Stimulated activated CD8-positive, alpha-beta memory T cell treated with anti-CD3 and anti-CD28 coated beads, Interleukin-12 subunit alpha, Interleukin-12 subunit beta, amount 100 ng/mL, for 24 hours (primary cell): ENCODE measurements around the gene ARHGAP12.

Source experiments
- DNase-seq: peaks from one replicate; pipeline ENCODE4 v3.0.0-alpha.2; 2020; ENCODE audit errors: extremely low read depth

The ARHGAP12 gene

DNA sequence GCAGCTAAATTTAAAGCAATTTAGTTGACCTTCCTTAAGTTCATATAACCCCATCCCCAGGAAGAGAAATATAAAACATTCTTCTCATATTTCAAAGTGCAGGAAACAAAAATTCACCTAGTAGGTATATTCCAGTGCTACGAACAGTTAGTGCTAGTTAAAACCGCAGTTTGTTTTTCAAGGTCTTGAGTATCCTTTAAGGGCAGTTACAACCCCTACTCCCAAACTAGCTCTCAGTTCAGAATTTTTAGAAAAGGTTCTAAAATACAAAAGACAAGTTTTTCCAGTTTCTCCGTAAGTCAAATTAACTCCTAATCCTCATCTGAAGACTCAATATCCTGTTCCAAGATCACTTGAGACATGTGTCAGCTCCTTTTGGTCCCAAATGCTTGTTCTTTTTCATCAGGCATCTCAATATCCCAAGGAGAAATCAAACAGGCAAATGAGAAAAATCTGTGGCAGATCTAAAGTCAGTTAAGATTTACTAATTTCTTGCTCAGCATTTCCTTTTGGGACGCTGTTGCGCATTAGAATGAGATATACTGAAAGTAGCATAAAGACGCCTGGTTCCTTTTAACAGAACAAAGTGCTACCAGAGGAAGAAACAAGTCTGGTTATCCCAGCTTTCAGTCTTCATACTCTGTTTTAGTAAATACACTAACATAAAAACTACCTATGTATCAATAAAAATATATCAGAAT lies 51.8 kb downstream of the ARHGAP12 start:
- no peak for DNase-seq

DNA sequence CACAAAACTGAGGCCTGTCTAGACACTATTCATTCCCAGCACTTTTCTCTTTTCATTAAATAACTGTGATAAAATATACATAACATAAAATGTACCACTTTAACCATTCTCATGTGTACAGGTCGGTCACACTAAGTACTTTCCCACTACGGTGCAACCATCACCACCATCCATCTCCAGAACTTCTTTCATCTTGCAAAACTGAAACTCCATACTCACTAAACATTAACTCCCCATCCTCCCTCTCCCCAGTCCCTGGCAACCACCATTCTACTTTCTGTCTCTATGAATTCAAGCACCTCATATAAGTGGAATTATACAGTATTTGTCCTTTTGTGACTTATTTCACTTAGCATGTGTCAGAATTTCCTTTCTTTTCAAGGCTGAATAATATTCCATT lies 53.0 kb downstream of the ARHGAP12 start:
- no peak for DNase-seq

DNA sequence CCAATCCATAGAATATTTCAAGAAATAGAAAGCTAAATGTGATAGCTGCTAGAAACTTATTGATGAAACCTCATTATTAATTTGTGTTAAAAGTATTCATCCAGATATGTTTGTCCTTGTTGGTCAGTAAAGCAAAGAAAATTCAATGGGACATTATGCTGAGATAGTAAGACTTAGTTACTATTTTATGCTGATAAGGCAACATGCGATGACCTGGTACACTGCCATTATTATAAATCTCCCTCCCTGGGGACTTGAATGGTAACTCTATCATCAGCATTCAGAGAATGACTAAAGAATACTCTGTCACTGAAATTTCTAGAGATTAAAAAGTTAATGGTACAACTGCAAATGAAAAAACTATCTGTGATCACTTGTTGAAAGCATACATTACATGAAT lies 54.9 kb downstream of the ARHGAP12 start:
- DNase-seq: no peak

DNA sequence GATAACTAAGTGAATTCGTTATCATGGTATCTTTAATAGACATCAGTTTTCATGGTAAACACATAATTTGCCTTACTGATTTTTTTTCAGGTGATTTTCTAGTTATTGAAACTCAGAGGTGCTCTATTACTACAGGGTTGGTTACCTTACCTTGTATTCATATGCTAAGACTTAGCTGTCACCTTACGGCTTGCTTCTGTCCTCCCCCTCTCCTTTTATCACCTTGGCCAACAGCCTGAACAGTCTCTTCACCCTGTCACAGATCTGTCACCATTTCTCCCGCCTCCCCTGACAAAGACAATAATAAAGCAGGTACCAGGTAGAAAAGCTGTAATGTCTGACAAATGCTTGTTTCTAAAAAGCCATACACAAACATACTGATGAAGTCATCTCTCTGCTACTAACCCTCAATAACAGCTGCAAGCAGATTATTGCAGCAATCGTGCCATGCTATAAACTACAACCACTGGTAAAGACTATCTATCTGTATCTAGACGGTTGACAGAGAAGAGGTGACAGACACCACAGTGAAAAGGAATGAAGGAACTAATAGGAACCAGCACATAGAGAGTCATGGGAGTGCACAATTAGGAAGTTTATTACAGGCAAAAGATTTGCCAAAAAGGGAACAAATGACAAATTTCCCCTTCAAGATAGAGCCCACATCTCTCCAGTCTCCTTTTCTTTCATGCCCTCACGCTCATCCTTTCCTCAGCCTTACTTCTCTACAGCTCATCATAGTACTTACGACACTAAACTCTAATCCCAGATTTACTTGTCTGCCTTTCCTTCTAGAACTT lies 57.2 kb downstream of the ARHGAP12 start:
- no peak for DNase-seq

DNA sequence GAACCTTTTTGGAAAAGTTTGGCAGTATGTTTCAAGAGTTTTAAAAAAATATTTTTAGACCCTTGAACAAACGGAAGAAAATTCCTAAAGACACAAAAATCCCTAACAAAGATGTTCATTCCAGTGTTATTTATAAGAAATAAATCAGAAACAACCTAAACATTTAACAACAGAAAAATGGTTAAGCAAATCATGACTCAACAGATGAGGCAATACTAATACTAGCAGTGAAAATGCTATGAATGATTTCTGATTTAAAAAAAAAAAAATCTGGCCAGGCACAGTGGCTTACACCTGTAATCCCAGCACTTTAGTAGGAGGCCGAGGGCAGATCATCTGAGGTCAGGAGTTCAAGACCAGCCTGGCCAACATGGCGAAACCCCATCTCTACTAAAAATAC lies 61.0 kb downstream of the ARHGAP12 start:
- no peak for DNase-seq

DNA sequence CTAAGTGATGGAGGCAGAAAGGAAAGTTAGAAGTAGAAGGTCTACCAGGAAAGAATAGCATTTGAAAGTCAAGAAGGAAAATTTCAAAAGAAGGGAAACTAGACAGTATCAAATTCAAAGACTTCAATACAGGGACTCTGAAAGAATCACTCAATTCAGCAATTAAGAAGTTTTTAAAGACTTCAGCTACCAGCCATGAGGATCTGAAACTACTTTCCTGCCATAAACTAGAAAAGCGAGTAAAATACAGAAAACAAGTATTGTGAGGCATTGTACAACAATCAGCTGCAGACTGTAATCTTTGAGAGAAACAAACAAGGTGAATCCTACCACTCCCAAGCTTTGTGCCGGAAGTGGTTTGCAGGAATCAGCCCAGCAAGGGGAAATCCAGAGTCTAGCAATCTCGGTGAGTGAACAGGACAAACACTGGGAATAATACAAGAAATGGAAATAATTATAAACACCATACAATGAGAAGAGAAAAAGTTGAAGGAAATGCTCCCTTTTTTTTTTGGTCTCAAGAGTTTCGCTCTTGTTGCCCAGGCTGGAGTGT lies 62.4 kb downstream of the ARHGAP12 start:
- DNase-seq: no peak

DNA sequence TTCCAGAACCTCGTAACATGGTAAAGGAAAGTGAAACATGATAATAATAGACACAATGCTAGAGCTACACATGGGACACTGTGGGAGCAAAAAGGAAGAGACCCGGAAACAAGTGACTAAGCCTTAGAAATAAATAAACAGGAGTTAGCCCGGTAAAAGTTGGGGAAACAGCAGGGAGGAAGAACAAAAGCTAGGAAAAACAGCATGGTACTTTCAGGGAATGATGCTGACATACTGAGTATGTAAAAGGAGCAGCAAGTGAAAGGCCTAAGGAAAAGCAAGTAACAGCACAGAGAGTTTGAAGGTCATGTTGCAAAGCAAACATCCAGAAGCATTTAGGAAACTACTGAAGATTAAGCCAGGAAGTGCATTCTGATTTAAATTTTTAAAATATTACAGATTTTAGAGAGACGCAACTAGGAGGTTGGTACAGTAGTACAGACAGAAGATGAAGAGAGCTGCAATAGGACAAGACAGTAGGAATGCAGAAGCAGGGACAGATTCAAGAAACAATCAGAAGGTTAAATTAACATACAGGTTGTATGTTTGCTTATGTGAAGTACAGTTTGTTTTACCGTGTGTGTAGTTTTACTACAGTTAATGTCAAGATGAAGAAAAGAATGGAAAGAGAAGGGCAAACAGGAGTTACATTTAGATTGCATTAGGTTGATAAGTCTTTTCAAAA lies 63.7 kb downstream of the ARHGAP12 start:
- no peak for DNase-seq

DNA sequence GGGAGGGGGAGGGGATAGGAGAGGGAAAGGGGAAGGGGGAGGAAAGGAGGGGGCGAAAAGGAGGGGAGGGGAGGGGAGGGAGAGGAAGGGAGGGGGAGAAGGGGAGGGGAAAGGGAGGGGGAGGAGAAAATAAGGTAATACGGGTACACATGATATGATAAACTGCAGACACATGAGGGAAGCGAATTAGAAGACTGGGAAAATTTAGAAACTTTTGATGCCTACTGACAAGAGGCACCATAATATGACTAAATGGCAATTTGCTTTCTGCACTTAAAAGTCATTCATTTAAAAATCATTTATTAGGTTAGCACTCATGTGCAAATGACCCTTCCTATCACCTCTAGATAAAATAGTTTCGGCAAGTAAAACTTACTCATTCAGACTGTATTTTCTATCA lies 73.6 kb downstream of the ARHGAP12 start:
- DNase-seq: no peak

DNA sequence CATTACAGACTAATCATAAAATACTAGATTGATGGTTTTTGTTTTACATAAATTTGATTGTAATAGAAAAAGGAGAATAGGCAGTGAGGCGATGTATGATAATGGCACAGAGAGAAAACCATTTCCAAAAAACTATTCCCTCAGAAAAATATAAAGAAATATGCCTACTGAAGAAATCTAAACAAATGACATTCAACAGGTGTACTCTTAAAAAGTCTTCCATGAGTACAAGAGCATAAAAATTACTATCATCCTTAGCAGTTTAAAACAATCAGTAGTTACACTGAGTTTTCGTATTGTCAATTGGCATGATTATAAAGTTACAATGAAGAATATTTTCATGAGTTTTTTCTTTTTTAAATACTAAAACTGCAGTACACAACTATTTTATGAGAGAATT lies 75.0 kb downstream of the ARHGAP12 start:
- no peak for DNase-seq

DNA sequence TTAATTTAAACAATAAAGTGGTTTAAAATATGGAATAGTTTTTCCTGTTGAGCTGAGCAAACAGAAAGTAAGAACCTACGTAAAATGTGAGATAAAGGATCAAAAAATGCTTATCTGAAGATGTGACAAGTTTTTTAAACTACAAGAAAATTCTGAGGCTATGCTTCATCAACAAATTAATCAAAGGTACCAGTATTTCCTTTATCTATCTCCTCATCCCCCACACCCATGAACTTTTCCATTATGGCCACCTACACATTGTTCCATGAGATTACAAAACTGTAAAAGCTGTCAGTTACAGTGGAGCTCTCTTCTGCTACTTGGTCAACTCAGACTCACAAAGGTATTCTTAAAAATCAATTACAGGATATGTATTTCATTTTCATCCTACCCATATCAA lies 77.4 kb downstream of the ARHGAP12 start:
- no peak for DNase-seq

DNA sequence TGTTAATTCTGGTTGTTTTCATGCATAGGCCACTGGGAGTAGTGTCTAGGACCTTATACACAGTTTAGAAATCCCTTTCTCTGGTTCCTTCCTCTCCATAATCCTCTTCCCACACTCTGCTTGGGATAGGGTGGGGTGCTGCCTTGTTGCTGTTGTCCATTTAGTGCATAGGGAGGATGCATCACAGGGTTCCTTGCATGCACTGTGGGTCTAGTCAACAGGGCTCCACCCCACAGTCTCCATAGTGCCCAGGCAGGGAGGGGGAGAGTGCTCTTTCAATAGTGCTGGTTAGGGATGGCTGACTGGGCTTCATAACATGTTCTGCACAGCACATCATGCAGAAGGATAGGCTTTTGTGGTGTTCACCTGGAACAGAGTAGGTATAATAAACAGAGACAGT lies 81.1 kb downstream of the ARHGAP12 start:
- DNase-seq: no peak

DNA sequence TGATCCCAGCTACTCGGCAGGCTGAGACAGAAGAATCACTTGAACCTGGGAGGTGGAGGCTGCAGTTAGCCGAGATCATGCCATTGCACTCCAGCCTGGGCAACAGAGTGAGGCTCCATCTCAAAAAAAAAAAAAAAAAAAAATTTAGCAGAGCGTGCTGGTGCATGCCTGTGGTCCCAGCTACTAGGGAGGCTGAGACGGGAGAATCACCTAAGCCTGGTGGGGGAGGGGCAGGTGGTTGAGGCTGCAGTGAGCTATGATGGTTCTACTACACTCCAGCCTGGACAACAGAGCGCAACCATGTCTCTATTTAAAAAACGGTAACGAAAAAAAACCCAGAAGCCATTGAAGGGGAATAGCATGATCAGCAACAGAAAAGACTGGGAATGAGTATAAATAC lies 89.9 kb downstream of the ARHGAP12 start:
- DNase-seq: no peak

DNA sequence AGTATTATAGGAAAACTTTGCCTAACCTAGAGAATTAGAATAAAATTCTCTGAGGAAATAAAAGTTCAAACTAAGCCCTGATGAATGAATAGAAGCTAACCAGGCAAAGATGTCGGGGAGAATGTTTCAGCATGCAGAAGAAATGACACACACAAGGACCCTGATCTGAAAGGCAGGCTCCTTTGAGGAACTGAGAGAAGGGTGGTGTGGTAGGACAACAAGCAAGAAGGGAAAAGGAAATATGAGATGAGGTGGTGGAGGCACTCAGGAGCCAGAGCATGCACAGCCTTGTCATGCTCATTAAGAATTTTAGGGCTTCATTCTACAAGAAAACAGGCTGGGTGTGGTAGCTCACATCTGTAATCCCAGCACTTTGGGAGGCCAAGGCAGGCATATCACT lies 90.6 kb downstream of the ARHGAP12 start:
- no peak for DNase-seq

DNA sequence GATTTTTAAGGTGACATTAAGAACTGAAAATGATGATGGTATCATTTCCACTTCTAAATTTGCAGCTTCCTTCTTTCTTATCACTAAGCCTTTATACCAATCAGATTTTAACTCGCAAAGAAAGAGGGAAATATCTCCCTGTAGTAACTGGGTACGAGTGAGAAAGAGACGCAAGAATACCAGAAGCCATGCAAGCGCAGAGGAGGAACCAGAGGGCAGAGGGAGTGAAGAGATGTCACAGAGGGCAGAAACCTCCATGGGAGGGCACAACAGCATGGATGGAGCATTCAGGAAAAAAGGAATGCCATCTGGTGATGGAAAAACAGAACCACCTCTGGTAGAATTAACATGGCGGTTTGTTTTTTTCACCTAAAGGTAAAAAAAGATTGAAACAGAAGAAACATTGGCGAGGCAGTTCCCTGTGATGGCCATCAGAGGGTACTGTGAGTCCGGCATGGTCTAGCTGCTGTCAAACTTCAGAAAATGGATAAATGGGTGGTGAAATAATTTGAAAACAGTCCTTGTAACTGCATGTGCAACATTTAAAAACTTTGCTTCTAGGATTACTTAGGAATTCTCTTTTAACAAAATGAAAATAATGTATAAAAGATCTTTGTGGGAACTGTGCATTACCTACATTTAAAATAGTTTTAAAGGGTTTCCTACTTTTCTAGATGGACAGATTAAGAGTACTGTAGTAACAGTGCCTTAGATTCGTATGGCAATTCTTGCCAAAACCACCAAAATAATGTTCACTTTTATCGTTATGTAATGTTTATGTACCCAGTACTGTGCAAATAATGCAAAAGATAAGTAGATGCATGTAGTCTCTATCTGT lies 91.8 kb downstream of the ARHGAP12 start:
- no peak for DNase-seq

DNA sequence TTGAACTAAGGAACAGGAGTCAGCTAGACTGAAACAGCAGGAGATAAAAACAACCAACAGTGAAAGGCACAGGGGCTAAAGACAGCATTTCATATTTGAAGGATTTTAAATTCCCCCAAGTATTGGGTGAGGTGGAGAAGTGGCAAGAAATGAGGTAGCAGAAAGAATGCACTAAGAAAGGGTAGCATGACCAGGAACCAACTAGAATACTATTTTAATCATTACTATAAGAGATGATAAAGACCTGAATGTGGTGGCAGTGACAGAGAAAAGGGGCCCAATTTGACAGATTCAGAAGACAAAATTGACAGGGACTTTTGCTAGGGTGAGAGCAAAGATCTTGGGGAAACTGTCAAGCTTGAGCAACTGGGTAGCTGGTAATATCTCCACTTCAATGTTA lies 94.9 kb downstream of the ARHGAP12 start:
- no peak for DNase-seq

DNA sequence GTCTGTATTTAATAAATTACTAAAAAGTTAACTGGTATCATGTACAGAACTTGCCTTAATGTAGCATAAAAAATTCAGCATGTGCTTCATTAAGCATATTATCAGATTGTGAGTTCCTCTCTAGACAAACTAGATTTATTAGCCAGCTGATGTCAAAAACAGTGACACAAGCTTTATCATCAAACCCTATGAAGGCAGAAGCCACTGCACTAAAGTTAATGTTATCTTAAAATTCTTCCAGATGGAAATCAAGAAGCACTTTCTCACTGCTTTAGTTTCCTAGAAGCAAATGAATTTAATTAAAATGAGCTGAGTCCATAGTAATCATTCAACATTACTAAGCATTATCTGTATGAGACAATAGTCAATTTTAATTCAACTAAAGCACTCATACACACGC lies 96.4 kb downstream of the ARHGAP12 start:
- no peak for DNase-seq

DNA sequence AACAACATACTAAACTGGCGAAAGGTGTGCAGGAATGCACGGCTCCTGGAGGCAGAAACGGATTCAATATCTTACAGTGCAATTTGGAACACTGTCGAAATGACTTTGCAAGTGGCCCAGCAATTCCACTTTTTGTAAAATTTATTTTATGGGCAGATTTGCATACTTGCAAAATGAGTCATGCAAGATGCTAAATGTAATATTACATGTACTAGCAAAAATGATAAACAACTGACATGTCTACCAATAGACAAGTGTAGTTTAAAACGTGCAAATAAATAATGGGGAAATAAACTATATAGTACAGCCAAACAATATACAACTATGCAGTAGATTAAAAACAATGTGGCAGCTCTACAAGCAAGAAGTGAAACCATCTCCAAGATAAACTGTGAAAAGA lies 97.7 kb downstream of the ARHGAP12 start:
- DNase-seq: no peak

DNA sequence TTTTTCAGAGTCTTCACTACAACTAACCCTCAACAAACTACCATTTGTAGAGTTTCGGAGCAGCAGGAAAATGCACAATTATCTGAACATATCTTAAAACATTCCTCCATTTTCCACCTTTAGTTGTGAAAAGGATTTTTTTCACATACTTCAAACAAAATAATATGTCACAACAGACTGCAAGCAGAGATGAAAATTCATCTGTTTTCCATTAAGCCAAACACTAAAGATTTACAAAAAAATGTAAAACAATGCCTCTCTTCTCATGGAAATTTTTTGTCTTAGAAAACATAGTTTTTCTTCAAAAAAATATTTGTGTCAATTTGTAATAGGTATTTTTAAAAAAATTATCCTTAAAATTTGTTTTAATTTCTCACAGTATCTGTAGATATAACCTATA lies 98.9 kb downstream of the ARHGAP12 start:
- DNase-seq: no peak

DNA sequence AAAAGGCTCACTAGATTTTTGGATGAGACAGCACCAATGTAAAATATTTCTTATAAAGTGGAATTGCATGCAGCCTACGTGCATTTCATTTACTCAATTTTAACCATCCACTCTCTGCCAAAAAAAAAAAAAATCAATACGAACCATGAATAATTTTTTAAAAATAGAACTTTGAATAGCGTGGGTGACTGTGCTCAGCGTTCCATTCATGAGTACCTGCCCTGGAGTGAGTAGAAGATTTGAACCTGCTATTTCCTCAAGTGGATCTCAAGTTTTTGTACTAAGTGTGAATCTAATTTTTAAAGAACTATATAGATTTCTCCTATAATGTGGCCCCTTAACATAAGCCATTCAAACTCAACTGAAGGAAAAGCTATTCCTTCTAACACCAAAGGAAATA lies 105.3 kb downstream of the ARHGAP12 start:
- DNase-seq: no peak

DNA sequence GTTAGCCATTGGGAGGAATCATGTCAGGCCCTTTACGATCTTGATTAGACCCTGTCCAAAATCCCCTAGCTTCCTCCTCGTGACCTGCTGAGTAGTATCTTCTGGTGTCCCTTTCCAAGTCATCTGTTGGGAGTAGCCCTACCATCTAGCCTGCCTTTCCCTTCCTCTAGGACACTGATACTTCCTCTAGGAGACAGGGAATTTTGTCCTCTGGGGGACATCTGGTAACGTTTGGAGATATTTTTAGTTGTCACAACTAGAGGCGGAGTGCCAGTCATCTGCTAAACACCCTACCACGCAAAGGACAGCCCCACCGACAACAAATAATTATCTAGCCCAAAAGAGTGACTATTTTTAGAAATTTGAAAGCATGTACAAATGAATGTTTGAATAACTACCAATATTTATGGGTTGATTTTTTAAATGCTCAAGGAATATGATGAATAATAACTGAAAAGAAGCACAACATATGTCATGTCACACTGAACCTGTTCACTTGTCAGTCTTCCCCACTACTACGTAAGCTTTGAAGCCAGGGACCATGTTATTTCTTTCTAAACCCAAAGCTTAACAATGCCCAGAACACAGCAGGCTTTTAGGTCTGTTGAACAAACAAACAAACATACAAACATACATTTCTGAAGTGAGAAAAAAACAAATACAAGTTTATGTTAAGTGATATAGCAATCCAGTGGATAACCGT lies 105.9 kb downstream of the ARHGAP12 start:
- DNase-seq: no peak

DNA sequence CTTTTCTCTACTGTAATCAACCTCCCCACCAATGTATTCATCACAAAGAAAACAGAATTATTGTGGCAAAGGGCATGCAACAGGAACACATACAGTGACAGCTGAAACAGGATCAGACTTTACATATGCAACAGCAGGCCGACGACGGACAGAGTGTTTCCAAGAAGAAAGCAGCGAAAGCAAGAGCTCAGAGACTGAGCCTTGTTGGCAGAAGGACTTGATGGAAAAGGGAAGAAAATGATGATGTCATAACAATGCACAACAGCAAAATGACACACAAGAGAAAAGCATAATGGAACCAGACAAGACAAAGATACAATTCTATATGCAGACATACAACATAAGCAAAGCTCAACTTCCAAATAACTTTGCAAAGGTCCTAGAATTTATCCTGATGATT lies 106.5 kb downstream of the ARHGAP12 start:
- no peak for DNase-seq
